HG02938 (cell line): ENCODE data around the gene PHAX.
A peak's percentile ranks its signal among the peaks of the same experiment; 100 is the strongest.
"Not testable (repeated sequence)": the region's sequence is repeated elsewhere in the genome, so short reads cannot be mapped to it uniquely, and the experiment has no call there.

Source experiments
- ATAC-seq: cut with Tn5 transposase; IDR thresholded peaks from one replicate; pipeline ENCODE4 v1.9.1; 2021; ENCODE audit warnings: mild to moderate bottlenecking, moderate library complexity; ENCODE audit not compliant: unreplicated experiment

PHAX gene

GRCh38 chr5:126600631-126601511 lies at the start of gene PHAX:
Gene PHAX, plus strand, starts transcription at chr5:126600947. Its CDS starts 16 bp downstream, at chr5:126600963.
- ATAC-seq: peak; percentile 95

- no peak for ATAC-seq
Measured at GRCh38 chr5:126552614-126553013, 48.1 kb upstream of the PHAX start.

GRCh38 chr5:126555101-126555500 lies 45.6 kb upstream of the PHAX start:
- ATAC-seq: not testable (repeated sequence)

- ATAC-seq: no peak
Measured at GRCh38 chr5:126561908-126562307, 38.8 kb upstream of the PHAX start.

GRCh38 chr5:126562823-126563222 lies 37.9 kb upstream of the PHAX start:
- peak; percentile 99 for ATAC-seq

- no peak for ATAC-seq
Measured at GRCh38 chr5:126568206-126568755, 32.5 kb upstream of the PHAX start.

GRCh38 chr5:126575644-126576043 lies 25.1 kb upstream of the PHAX start:
- ATAC-seq: no peak

GRCh38 chr5:126576974-126577373 lies 23.8 kb upstream of the PHAX start:
- no peak for ATAC-seq

- no peak for ATAC-seq
Measured at GRCh38 chr5:126577415-126577814, 23.3 kb upstream of the PHAX start.

- no peak for ATAC-seq
Measured at GRCh38 chr5:126579716-126580115, 21.0 kb upstream of the PHAX start.

- no peak for ATAC-seq
Measured at GRCh38 chr5:126583761-126584160, 17.0 kb upstream of the PHAX start.

GRCh38 chr5:126587551-126588390 lies 13.0 kb upstream of the PHAX start:
- no peak for ATAC-seq

GRCh38 chr5:126589536-126590297 lies 11.0 kb upstream of the PHAX start:
- ATAC-seq: no peak

GRCh38 chr5:126591549-126591948 lies 9.2 kb upstream of the PHAX start:
- ATAC-seq: no peak

- peak; percentile 77 for ATAC-seq
Measured at GRCh38 chr5:126594748-126595485, 5.8 kb upstream of the PHAX start, which contains the start of gene ALDH7A1. Gene ALDH7A1, minus strand, starts transcription at chr5:126595219. Its CDS starts 21 bp downstream, at chr5:126595198.

- ATAC-seq: peak; percentile 8
Measured at GRCh38 chr5:126595486-126596083, 5.2 kb upstream of the PHAX start.

- no peak for ATAC-seq
Measured at GRCh38 chr5:126597156-126597555, 3.6 kb upstream of the PHAX start.

- ATAC-seq: no peak
Measured at GRCh38 chr5:126599499-126599898, 1.2 kb upstream of the PHAX start.

- ATAC-seq: not testable (repeated sequence)
Measured at GRCh38 chr5:126599971-126600630, 646 bp upstream of the PHAX start.
